HUDEP-2 (cell line): ENCODE data around the gene ABCA4.
"Not testable (repeated sequence)": the region's sequence is repeated elsewhere in the genome, so short reads cannot be mapped to it uniquely, and the experiment has no call there.

Experiments
- DNase-seq, 76 experiments: peaks; one replicate each; lab custom pipeline; 2025; ENCODE audit not compliant: unreplicated experiment in 76 of 76; lab: John Stamatoyannopoulos, UW

The ABCA4 gene

GRCh38 chr1:93960641-93961147 is 160.3 kb downstream of the ABCA4 start:
- DNase-seq = no peak

- DNase-seq = no peak
Observed at GRCh38 chr1:93959413-93959812, 161.5 kb downstream of the ABCA4 start.

GRCh38 chr1:93958726-93959100 is 162.2 kb downstream of the ABCA4 start:
- DNase-seq = no peak

DNA sequence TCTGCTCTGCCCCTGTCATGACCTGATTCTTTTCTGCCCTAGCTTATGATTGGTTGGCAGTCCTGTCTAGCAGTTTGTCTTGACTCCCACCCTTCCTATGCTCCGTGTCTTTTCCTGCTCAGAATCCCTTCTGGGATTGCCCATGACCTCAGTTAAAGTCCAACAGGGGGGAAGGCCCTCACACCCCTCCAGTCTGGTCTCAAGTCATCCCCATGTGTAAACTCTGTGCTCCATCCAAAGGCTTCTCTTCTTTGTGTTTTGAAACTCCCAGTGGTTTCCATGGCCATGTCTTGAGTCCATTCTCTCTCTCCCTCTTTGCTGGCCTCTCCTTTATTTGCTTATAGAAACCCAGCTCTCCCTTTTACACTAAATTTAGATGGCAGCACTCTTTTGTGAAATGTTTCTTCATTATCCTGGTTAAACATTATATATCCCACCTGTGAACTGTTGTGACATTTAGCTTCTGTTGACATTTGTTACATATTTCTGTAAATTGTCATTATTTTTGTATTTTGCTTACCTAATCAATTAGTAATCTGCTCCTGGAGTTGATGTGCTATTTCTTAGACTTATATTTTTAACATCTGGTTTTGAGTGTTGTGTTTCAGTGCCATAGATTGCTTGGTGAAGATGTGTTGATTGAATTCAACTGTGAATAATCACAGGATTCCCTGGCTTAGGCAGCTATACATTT is 162.8 kb downstream of the ABCA4 start:
- DNase-seq = no peak

DNA sequence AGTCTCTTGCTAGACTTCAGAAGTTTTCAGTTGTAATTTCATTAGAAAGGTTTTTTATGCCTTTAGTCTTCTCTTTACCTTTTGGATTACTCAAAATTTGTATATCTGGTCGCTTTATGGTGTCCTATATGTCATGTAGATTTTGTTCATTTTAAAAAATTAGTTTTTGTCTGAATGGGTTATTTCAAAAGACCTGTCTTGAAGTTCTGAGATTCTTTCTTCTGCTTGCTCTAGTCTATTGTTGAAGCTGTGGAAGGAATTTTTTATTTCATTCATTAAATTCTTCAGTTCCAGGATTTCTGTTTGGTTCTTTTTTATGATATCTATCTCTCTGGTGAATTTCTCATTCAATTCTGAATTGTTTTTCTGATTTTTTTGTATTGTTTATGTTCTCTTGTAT is 165.2 kb downstream of the ABCA4 start:
- no peak for DNase-seq

- DNase-seq = not testable (repeated sequence)
Observed at GRCh38 chr1:93947002-93947686, 173.8 kb downstream of the ABCA4 start.
